SK-N-SH (cell line): ENCODE data around the gene TRAF3IP1. TPM values are rescaled to one million over a fixed set of nuclear protein-coding genes. Genes with fewer than 3 reads are reported as not detected.

Source experiments
- CTCF ChIA-PET: fragments of 300-600, 350-600 bp; formaldehyde crosslinking; extraction: SDS; loops from one replicate; lab custom pipeline; 2021; lab: Yijun Ruan, JAX
- POLR2A ChIA-PET: fragments of 350-600 bp; sonication (Branson Sonifier 250); formaldehyde crosslinking; extraction: SDS; loops from one replicate; lab custom pipeline; 2020; ENCODE audit warnings: antibody characterized with exemption, inconsistent platforms; lab: Yijun Ruan, JAX
- DNase-seq: peaks from one replicate; pipeline ENCODE4 v3.0.0; 2012
- H2AFZ ChIP-seq: fragments of 200-600 bp; sonication (generic); 2 replicates; pipeline ENCODE4 v1.8.1; 2016; ENCODE audit warnings: antibody characterized with exemption, mild to moderate bottlenecking, low read depth
- H3F3A ChIP-seq: fragments of 200-600 bp; sonication (generic); replicated peaks from 2 replicates; pipeline ENCODE3; 2016; ENCODE audit warnings: antibody characterized with exemption, mild to moderate bottlenecking; ENCODE audit not compliant: insufficient read depth
- H3K27ac ChIP-seq, 2 experiments: fragments of 200-500 bp in 1 of 2; fragments of 200-600 bp in 1 of 2; sonication (Bioruptor generic) in 1 of 2; sonication (generic), shearing (Covaris generic) in 1 of 2; 2 replicates each; pipeline versions ENCODE4 v1.5.1 to v1.6.1; 2014 to 2016; ENCODE audit warnings: low read depth in 2 of 2, inconsistent platforms in 1 of 2, low read length in 1 of 2, mild to moderate bottlenecking in 1 of 2, mixed read lengths in 1 of 2
- H3K27me3 ChIP-seq: fragments of 200-600 bp; sonication (generic), shearing (Covaris generic); 2 replicates; pipeline ENCODE4 v1.6.1; 2016; ENCODE audit warnings: mixed run types; ENCODE audit not compliant: insufficient read depth
- H3K36me3 ChIP-seq, 2 experiments: fragments of 200-500 bp in 1 of 2; fragments of 200-600 bp in 1 of 2; sonication (Bioruptor generic) in 1 of 2; sonication (generic) in 1 of 2; replicated peaks in 1 of 2; 2 replicates each; pipeline versions ENCODE3 to v1.5.1; 2014 to 2016; ENCODE audit warnings: low read length in 1 of 2, mild to moderate bottlenecking in 1 of 2; ENCODE audit not compliant: insufficient read depth in 2 of 2, control insufficient read depth in 1 of 2
- H3K4me1 ChIP-seq, 2 experiments: fragments of 200-500 bp in 1 of 2; fragments of 200-600 bp in 1 of 2; sonication (Bioruptor generic) in 1 of 2; sonication (generic), shearing (Covaris generic) in 1 of 2; 2 replicates each; pipeline versions ENCODE4 v1.5.1 to v1.6.1; 2014 to 2016; ENCODE audit warnings: low read depth in 1 of 2, low read length in 1 of 2, mixed run types in 1 of 2; ENCODE audit not compliant: insufficient read depth in 2 of 2, control insufficient read depth in 1 of 2
- H3K4me2 ChIP-seq: fragments of 200-600 bp; sonication (generic), shearing (Covaris generic); 2 replicates; pipeline ENCODE4 v1.6.1; 2017; ENCODE audit warnings: mixed run types
- H3K4me3 ChIP-seq, 2 experiments: fragments of 200-500 bp in 1 of 2; fragments of 200-600 bp in 1 of 2; sonication (Bioruptor generic) in 1 of 2; sonication (generic), shearing (Covaris generic) in 1 of 2; 2 replicates each; pipeline versions ENCODE4 v1.5.1 to v1.8.1; 2014 to 2016; ENCODE audit warnings: low read depth in 2 of 2, inconsistent platforms in 1 of 2, low read length in 1 of 2, mild to moderate bottlenecking in 1 of 2, mixed read lengths in 1 of 2, moderate library complexity in 1 of 2
- H3K79me2 ChIP-seq: fragments of 200-600 bp; sonication (generic); 2 replicates; pipeline ENCODE4 v1.8.1; 2017; ENCODE audit warnings: mild to moderate bottlenecking; ENCODE audit not compliant: insufficient read depth
- H3K9ac ChIP-seq: fragments of 200-600 bp; sonication (generic); 2 replicates; pipeline ENCODE4 v1.6.1; 2017; ENCODE audit warnings: mixed run types
- H3K9me2 ChIP-seq: fragments of 200-600 bp; sonication (generic); 2 replicates; pipeline ENCODE4 v1.6.1; 2017; ENCODE audit warnings: mixed run types
- H3K9me3 ChIP-seq: fragments of 200-600 bp; sonication (generic); 2 replicates; pipeline ENCODE4 v1.6.1; 2017; ENCODE audit warnings: mixed run types, mild to moderate bottlenecking, moderate library complexity
- H4K20me1 ChIP-seq: fragments of 200-600 bp; sonication (generic); 2 replicates; pipeline ENCODE4 v1.6.1; 2017; ENCODE audit warnings: mild to moderate bottlenecking, mixed run types; ENCODE audit not compliant: insufficient read depth
- CHD2 ChIP-seq: fragments of 150-350 bp; IDR thresholded peaks from 2 replicates; pipeline ENCODE4 v1.6.1; 2018; ENCODE audit warnings: low read length; ENCODE audit not compliant: partially characterized antibody
- ELF1 ChIP-seq: IDR thresholded peaks from 2 replicates; pipeline ENCODE4 v1.4.0; 2012
- EZH2phosphoT487 ChIP-seq: fragments of 200-600 bp; sonication (generic); IDR thresholded peaks from 2 replicates; pipeline ENCODE4 v1.6.1; 2017; ENCODE audit warnings: low read depth, mixed run types, mild to moderate bottlenecking, antibody characterized with exemption, moderate library complexity, borderline replicate concordance
- GABPA ChIP-seq: IDR thresholded peaks from 2 replicates; pipeline ENCODE4 v1.4.0; 2012; ENCODE audit warnings: low read depth, mild to moderate bottlenecking
- GATA2 ChIP-seq: sonication (generic); formaldehyde crosslinking; IDR thresholded peaks from 2 replicates; pipeline ENCODE4 v1.5.0; 2020; ENCODE audit warnings: mild to moderate bottlenecking, missing genetic modification reagents
- MAX ChIP-seq: IDR thresholded peaks from 2 replicates; pipeline ENCODE4 v1.4.0; 2012; ENCODE audit warnings: low read depth
- MXI1 ChIP-seq: IDR thresholded peaks from 2 replicates; pipeline ENCODE4 v1.6.1; 2012; ENCODE audit warnings: mild to moderate bottlenecking, low read depth, low read length, improper control_type of control experiment
- NRF1 ChIP-seq: IDR thresholded peaks from 2 replicates; pipeline ENCODE4 v1.6.1; 2012; ENCODE audit warnings: low read depth, mild to moderate bottlenecking, low read length
- POLR2AphosphoS5 ChIP-seq: IDR thresholded peaks from 2 replicates; pipeline ENCODE4 v1.6.1; 2012; ENCODE audit warnings: low read depth, low read length
- REST ChIP-seq: IDR thresholded peaks from 2 replicates; pipeline ENCODE4 v1.6.1; 2012; ENCODE audit warnings: mild to moderate bottlenecking, low read depth, low read length, moderate library complexity
- RXRA ChIP-seq: IDR thresholded peaks from 2 replicates; pipeline ENCODE4 v1.4.0; 2012; ENCODE audit warnings: low read depth, mild to moderate bottlenecking, borderline replicate concordance
- SIN3A ChIP-seq: IDR thresholded peaks from 2 replicates; pipeline ENCODE4 v1.6.1; 2012; ENCODE audit warnings: low read depth, mild to moderate bottlenecking, low read length, moderate library complexity, borderline replicate concordance
- TAF1 ChIP-seq: IDR thresholded peaks from 2 replicates; pipeline ENCODE4 v1.6.1; 2012; ENCODE audit warnings: low read depth, mild to moderate bottlenecking, low read length, moderate library complexity, borderline replicate concordance
- TCF12 ChIP-seq: IDR thresholded peaks from 2 replicates; pipeline ENCODE4 v1.4.0; 2012
- TEAD4 ChIP-seq: IDR thresholded peaks from 2 replicates; pipeline ENCODE4 v1.4.0; 2012; ENCODE audit warnings: mild to moderate bottlenecking, borderline replicate concordance; ENCODE audit not compliant: insufficient read depth
- YY1 ChIP-seq: IDR thresholded peaks from 2 replicates; pipeline ENCODE4 v1.4.0; 2012; ENCODE audit warnings: low read depth, mild to moderate bottlenecking
- WGBS: methylation state at CpG from one replicate; pipeline ENCODE4 v1.1.6; 2017; ENCODE audit warnings: low lambda C conversion rate; 5-methylcytosine and 5-hydroxymethylcytosine counted together
- polyA plus RNA-seq, 3 experiments: library from polyadenylated mRNA; depleted of rRNA; stranded (reverse); fragments of >200 nt; gene quantifications; 2 replicates each; pipeline ENCODE4 v1.2.3, GENCODE V29; 2012
- TF ChIP-seq, protein P1 (sequence below): fragments of 150-350 bp; IDR thresholded peaks from 2 replicates; pipeline ENCODE4 v1.6.1; 2017; ENCODE audit warnings: antibody characterized with exemption, low read length, low read depth, borderline replicate concordance
- TF ChIP-seq, protein P2 (sequence below): IDR thresholded peaks from 2 replicates; pipeline ENCODE4 v1.4.0; 2012; ENCODE audit warnings: low read depth, borderline replicate concordance

TRAF3IP1 gene
- polyA plus RNA-seq, 1 of the 3 experiments (the other 2 are of a cell fraction) = 15.0 TPM

DNA sequence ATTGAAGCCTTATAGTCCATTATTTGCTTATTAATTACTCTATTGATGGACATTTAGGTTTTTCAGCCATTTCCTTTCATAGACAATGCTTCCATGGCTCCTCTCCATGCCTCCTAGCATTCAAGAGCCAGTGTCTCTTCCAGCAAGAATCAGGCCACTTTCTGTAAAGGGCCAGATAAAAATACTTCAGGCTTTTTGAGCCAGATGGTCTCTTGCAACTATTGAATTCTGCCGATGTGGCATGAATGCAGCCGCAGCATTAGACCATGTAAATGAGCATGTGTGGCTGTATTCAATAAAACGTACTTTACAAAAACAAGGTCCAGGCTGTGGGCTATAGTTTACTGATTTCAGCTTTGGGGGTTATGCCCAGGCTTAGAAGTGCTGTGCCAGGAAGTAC is 38.5 kb downstream of the TRAF3IP1 start:
- Histone ChIP-seq H3K79me2 (no peaks in the 10 kb centered on the region), H3K4me1 (no peaks in the 10 kb centered on the region), H3K27ac (no peak overlapping the region), H3K27me3 (no peaks in the 10 kb centered on the region), H3K9me2 (no peaks in the 10 kb centered on the region), H3F3A (peaks cover 4% of the 10 kb centered on the region), H3K4me3 (no peak overlapping the region), H3K4me2 (no peak overlapping the region), H3K9me3 (no peaks in the 10 kb centered on the region), H3K36me3 (peaks cover 27 to 45% of the 10 kb centered on the region in 2 experiments), H4K20me1 (no peaks in the 10 kb centered on the region), H2AFZ (no peak overlapping the region), H3K9ac (no peak overlapping the region)
- DNase-seq = no peak
- TF ChIP-seq SIN3A = no peak
- no peak for TF ChIP-seq TEAD4
- no peak for TF ChIP-seq ELF1
- TF ChIP-seq, protein P1, sequence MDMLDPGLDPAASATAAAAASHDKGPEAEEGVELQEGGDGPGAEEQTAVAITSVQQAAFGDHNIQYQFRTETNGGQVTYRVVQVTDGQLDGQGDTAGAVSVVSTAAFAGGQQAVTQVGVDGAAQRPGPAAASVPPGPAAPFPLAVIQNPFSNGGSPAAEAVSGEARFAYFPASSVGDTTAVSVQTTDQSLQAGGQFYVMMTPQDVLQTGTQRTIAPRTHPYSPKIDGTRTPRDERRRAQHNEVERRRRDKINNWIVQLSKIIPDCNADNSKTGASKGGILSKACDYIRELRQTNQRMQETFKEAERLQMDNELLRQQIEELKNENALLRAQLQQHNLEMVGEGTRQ = no peak
- TF ChIP-seq TCF12 = no peak
- TF ChIP-seq RXRA = no peak
- TF ChIP-seq GABPA = no peak
- no peak for TF ChIP-seq REST
- no peak for TF ChIP-seq TAF1
- no peak for TF ChIP-seq CHD2
- no peak for TF ChIP-seq GATA2 (CRISPR knock-in tag)
- ChIA-PET POLR2A (no interaction called here), CTCF (interaction anchor here (1.9 to 3.1 kb wide), 6 partner anchors 8 to 426 kb away, joined by 6 to 24 read pairs (median 8); no protein-coding TSS in a partner anchor)
- WGBS = 95% methylated on average over 3 of the region's 3 CpGs

- H3K27ac ChIP-seq = no peak overlapping the region
- TF ChIP-seq MXI1 (no peak), ELF1 (no peak), POLR2AphosphoS5 (no peak), GABPA (no peak), EZH2phosphoT487 (no peak), TAF1 (no peak), SIN3A (no peak), MAX (no peak), REST (no peak), RXRA (no peak), NRF1 (no peak), TCF12 (no peak), YY1 (no peak)
- TF ChIP-seq, protein P2, sequence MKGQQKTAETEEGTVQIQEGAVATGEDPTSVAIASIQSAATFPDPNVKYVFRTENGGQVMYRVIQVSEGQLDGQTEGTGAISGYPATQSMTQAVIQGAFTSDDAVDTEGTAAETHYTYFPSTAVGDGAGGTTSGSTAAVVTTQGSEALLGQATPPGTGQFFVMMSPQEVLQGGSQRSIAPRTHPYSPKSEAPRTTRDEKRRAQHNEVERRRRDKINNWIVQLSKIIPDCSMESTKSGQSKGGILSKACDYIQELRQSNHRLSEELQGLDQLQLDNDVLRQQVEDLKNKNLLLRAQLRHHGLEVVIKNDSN = no peak
Measured at GRCh38 chr2:238359403-238359802, 39.1 kb downstream of the TRAF3IP1 start.

More at GRCh38 chr2:238359403-238359802, 39.1 kb downstream of the TRAF3IP1 start:
- no peaks in the 10 kb centered on the region for H3K27me3 ChIP-seq
- POLR2A ChIA-PET = no interaction called here
- H3K9me3 ChIP-seq = no peaks in the 10 kb centered on the region
- H4K20me1 ChIP-seq = no peaks in the 10 kb centered on the region
- no peaks in the 10 kb centered on the region for H3K79me2 ChIP-seq
- H3K4me3 ChIP-seq = no peak overlapping the region
- H3K4me2 ChIP-seq = no peak overlapping the region
- H3F3A ChIP-seq = peaks cover 4% of the 10 kb centered on the region
- H2AFZ ChIP-seq = no peak overlapping the region
- CTCF ChIA-PET = interaction anchor here (2.8 kb wide), 1 partner anchor 8 kb away, joined by 22 read pairs; no protein-coding TSS in a partner anchor
- H3K4me1 ChIP-seq = no peaks in the 10 kb centered on the region
- H3K9me2 ChIP-seq = no peaks in the 10 kb centered on the region
- no peak for DNase-seq
- H3K36me3 ChIP-seq = peaks cover 24 to 45% of the 10 kb centered on the region in 2 experiments
- H3K9ac ChIP-seq = no peak overlapping the region
- 84% methylated on average over 3 of the region's 3 CpGs for WGBS
